Fibroblast of skin of left biceps (primary cell): Measurements from ENCODE around the gene RUSF1.
"Not testable (repeated sequence)": the region's sequence is repeated elsewhere in the genome, so short reads cannot be mapped to it uniquely, and the experiment has no call there.

Source experiments
- DNase-seq, 2 experiments: peaks; one replicate each; pipeline ENCODE4 v3.0.0-alpha.2; 2013; ENCODE audit warnings: low read depth in 2 of 2

Gene RUSF1

DNA sequence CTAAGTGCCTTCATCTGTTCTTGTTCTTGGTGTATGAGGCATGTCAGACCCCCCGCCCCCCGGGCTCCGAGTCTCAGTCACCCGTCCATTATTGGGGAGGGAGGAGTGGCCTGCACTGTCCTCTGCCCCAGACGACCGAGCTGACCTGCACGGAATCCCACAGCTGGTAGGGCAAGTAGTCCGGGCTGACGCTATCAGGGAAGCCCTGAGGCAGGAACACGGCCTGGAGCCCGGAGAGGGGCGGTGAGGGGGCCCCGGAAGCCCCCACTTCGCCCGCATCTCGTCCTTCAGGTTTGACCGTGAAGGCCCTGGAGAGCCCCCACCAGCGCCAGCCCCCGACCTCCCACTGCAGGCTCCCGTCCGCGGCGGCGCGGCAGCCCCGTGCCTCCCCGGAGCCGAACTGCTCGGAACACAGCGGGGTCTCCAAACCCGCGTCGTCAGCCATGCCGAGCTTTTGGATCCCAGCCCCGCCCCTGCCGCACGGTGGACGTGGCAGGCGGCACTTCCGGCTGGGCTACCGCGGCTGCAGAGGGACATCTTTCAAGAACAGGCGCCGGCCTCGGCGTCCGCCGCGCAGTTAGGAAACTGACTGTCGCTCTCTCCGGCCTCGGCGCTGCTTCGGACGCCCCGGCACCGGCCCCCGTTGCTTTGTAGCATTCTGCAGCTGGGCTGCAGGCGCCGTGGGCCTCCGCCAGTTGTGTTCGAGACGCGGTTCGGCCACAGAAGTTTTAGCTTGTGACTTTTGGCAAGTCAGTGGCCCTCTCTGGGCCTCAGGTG lies at the start of gene RUSF1:
Gene RUSF1 (minus strand): TSS at position 463 of the 777 bp plus-strand sequence. CDS start 18 bp downstream, at position 445.
- DNase-seq, result peak; percentile 71 to 72

DNA sequence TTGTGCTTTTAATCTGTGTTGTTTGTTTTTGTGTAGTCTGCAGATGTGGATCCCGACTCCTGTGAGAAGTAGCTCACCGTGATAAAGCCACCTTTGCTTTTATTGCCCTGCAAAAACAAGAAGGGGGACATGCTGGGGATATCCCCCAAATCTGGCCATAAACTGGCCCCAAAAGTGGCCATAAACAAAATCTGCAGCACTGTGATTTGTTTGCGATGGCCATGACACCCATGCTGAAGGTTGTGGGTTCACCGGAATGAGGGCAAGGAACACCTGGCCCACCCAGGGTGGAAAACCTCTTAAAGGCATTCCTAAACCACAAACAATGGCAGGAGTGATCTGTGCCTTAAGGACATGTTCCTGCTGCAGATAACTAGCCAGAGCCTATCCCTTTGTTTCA lies 34.6 kb upstream of the RUSF1 start:
- no peak for DNase-seq

DNA sequence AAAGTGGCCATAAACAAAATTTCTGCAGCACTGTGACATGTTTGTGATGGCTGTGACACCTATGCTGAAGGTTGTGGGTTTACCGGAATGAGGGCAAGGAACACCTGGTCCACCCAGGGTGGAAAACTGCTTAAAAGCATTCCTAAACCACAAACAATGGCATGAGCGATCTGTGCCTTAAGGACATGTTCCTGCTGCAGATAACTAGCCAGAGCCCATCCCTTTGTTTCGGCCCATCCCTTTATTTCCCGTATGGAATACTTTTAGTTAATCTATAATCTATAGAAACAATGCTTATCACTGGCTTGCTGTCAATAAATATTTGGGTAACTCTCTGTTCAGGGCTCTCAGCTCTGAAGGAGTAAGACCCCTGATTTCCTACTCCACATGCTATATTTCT lies 31.6 kb upstream of the RUSF1 start:
- DNase-seq, result not testable (repeated sequence)

GRCh38 chr16:31538243-31538598 lies 30.0 kb upstream of the RUSF1 start:
- DNase-seq, result not testable (repeated sequence)

DNA sequence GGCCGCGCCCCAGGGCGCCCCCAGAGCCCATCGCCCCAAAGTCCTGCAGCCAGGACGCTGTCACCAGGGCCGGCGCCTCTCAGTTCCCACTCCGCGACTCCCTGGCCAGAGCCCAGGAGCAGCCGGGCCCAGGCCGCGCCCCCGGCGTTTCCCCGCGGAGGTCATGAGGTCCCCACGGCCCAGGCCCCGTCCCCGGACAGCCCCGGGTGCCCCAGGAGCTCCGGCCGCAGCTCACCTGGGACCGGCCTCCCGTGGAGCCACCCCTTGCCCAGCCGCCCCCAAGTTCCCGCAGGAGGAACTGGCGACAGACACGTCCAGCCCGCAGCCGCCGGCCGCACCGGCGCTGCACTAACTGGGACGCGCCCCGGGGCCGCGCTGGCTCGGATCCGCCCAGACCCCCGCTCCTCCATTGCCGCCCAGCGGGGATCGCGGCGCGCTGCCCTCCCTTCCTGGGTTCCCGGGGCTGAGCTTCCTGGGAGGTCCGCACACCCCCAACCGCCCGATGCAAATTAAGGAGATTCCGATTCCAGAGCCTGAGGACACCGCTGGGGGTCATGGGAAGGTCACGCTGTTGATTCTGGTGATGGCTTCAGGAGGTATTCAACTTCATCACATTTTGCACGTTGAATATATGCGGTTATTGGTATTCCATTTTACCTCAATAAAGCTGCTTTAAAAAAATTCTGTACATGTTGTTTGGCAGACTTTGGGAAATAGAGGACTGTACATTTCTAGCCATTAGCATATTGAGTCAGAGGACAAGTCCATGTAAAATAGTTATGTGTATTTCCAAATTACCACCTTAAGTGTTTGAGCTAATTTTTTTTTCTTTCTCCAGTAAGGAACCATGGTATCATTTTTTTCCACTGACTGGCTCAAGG lies 29.4 kb upstream of the RUSF1 start:
- no peak for DNase-seq

- no peak for DNase-seq
Observed at GRCh38 chr16:31536804-31537361, 28.7 kb upstream of the RUSF1 start.

- no peak for DNase-seq
Observed at GRCh38 chr16:31535737-31536136, 27.5 kb upstream of the RUSF1 start.

GRCh38 chr16:31532896-31533295 lies 24.7 kb upstream of the RUSF1 start:
- DNase-seq, result no peak

DNA sequence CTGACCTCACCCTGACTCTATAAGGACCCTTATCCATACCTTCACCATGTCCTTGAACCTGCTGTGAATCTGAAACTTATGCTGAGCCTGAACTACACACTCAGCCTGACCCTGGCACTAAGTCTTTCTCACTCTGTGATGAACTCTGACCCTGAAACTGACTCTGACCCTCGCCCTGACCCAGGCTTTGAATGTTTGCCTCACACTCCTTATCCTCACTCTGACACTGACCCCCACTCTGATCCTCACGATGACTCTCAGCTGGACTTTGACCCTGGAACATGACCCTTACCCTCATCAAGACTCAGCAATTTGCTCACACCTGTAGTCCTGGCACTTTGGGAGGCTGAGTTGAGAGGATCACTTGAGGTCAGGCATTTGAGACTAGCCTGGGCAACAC lies 23.9 kb upstream of the RUSF1 start:
- DNase-seq, result no peak

GRCh38 chr16:31531096-31531495 lies 22.9 kb upstream of the RUSF1 start:
- no peak for DNase-seq

- DNase-seq, result no peak
Observed at GRCh38 chr16:31530405-31530804, 22.2 kb upstream of the RUSF1 start.

DNA sequence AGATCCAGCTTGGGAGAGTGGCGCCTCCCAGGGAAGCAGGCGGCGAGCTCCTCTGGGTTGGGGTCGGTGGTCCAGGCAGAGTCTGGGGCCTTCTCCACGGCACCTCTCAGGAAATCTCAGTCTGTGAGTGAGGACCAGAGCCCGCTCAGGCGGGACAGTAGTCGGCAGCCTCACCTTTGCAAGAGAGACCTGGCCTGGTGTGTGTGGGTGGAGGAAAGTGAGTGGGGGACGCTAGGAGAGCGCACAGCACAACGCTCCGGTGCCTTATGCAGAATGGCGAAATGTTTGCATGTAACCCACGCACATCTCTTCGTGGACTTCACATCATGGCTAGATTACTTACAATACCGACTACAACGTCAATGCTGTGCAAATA lies 21.7 kb upstream of the RUSF1 start:
- no peak for DNase-seq

DNA sequence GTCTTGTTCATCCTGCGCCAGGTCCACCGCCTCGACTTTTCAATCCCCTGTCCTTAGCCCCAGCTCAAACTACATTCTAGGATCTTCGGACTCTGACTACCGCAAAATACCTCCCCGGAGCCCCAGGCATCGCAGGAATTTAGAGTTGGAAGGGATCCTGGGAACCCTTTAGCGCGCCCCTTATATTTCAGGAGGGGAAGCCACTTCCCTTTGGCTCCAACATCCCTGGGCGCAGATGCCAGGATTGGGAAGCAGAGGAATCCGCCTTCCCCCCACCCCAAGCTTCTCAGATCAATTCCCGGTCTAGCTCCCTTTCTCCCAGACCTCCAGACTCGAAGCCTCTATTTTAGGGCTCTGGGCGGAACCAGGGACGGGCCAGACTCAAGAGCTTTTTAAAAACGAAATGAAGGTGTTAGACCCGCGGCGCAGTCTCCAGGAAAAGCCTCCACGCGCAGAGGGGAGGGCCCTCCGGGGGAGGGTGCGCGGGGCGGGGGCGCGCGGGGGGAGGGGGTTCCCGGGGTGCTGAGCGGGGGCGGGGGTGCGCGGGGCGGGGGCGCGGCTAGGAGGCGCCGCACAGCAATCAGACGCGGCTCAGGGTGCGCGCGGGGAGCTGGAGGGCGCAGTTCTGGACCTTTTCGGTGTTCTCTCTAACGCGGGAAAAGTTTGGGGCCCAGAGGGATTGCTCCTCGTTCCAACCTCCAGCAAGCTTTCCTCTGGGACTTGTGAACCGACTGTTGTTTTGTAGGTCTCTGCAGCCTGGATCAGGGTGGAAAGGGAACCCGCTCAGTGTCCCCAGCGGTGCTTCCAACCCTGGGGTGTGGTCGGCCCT lies 21.1 kb upstream of the RUSF1 start:
- DNase-seq, result peak; percentile 53 to 57

DNA sequence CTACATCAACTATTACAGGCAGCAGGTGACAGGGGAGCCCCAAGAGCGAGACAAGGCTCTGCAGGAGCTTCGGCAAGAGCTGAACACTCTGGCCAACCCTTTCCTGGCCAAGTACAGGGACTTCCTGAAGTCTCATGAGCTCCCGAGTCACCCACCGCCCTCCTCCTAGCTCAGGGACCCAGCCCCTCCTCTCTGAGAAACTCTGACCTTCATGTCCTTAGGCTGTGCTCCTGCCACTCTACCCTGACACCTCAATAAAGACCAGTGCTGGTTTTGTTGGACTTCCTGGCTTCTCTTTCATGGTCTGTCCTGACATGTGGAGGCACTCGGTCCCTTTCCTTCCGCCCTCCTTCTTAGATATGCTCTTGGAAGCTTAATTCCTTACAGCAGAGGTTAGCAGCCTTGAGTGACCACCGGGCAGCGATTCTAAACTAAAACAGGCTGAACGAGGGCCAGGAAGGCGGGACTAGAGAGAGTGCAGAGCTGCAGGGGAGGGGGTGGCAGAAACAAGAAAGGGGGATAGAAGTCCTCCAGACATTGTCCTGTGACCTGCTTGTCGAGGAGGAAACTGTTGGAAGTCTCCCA lies 20.4 kb upstream of the RUSF1 start:
- no peak for DNase-seq

GRCh38 chr16:31527734-31528274 lies 19.6 kb upstream of the RUSF1 start, which contains the start of gene AHSP:
Gene AHSP (plus strand): TSS chr16:31527900. CDS start chr16:31528140, 240 bp downstream.
- no peak for DNase-seq

DNA sequence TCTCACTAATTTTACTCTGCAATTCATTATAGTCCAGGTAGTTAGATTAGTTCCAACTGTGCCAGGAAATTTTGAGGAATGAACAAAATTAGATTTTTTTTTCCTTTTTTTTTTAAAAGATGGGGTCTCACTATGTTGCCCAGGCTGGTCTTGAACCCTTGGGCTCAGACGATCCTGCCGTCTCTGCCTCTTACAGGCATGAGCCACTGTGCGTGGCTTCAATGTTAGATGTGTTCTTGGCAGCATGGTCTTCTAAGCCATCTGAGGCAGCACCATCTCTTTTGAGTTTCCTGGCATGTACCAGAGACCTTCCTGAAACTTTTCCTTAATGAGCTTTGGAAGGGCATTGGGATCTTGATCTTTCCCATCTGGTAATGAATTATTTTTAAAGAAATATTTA lies 16.9 kb upstream of the RUSF1 start:
- no peak for DNase-seq

- not testable (repeated sequence) for DNase-seq
Observed at GRCh38 chr16:31523768-31524167, 15.6 kb upstream of the RUSF1 start.

GRCh38 chr16:31522071-31522470 lies 13.9 kb upstream of the RUSF1 start:
- DNase-seq, result no peak

DNA sequence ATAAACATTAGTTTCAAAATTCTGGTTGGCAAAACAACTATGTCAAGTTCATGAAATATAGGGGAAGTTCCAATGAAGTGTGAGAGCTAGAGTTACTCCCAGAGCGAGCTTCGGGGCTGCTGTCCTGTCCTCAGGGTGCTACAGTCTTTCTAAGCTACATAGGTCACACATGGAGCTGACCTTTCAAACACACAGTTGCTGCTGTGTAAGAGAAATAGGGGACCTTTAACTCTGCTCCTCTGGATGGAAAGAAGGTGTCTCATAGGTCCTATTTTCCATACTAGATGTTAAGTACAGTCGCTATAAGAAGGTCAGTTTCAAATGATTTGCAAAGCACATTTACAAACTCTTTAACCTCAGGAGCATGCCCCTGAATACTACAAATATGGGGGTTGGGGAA lies 13.2 kb upstream of the RUSF1 start:
- no peak for DNase-seq

DNA sequence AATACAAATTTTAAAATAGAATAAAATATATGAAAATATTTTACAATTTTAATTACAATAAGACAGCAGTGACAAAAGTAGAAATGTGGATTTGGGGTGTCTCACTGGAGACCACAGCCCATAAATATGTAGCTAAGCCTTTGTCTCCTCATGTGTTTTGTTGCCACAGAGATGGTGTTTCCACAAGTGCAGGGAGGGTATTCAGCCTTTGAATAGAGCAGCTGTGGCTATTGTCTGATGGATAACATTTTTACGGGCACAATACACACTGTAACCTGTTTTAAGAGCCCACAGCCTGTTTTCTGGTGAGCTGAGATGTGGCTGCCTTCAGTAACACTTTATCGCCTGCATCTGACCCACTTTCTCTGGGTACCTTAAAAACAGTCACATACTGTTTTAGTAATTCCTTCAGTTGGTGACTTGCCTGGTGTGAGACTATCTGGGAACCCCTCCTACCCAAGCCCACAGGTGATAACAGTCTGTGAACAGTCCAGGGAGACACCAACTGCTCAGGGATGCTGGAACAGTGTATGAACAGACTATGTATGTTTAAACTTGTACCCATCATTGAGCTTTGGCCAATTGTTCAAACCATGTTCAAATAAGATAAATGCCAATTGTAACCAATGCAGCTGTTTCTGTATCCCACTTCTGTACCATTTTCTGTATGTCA lies 11.7 kb upstream of the RUSF1 start:
- no peak for DNase-seq
